Measurements from ENCODE around the gene CDC42. TPM values are rescaled to one million over a fixed set of nuclear protein-coding genes. Genes with fewer than 3 reads are reported as not detected.

Gene CDC42
- total RNA-seq, 1 experiment from 2014 or later, result 217 TPM

GRCh38 chr1:22123901-22124404 is 71.4 kb downstream of the CDC42 start:
- Histone ChIP-seq H3K4me3 (replicated peaks in 1 of 2; ENCODE audit: low read depth in 1 of 2, low read length in 2 of 2) (no peak overlapping the region), H3K9me3 (ENCODE audit: control insufficient read depth in 1 of 2, insufficient read depth in 1 of 2, low read depth in 1 of 2, low read length in 2 of 2) (no peaks in the 10 kb centered on the region), H3K4me2 (ENCODE audit: low read length) (no peak overlapping the region), H3K9me2 (ENCODE audit: insufficient read depth) (no peaks in the 10 kb centered on the region), H3K27me3 (ENCODE audit: insufficient read depth, low read length) (no peaks in the 10 kb centered on the region), H3K9ac (ENCODE audit: low read length) (no peak overlapping the region), H3K27ac (ENCODE audit: low read depth, low read length) (no peak overlapping the region), H2AFZ (ENCODE audit: low read depth, low read length, poor library complexity, severe bottlenecking) (no peak overlapping the region), H3K4me1 (ENCODE audit: control insufficient read depth in 1 of 2, insufficient read depth in 2 of 2, low read length in 2 of 2) (no peaks in the 10 kb centered on the region), H3K79me2 (ENCODE audit: insufficient read depth, low read length) (no peaks in the 10 kb centered on the region), H3K36me3 (ENCODE audit: control insufficient read depth in 1 of 2, insufficient read depth in 2 of 2, low read length in 2 of 2) (no peaks in the 10 kb centered on the region), H4K20me1 (ENCODE audit: insufficient read depth) (no peaks in the 10 kb centered on the region)
- TF ChIP-seq JUND (IDR thresholded peaks at IDR 0.05) (no peak), ZNF274 (IDR thresholded peaks at IDR 0.05; ENCODE audit: low read depth, low read length) (no peak), EZH2phosphoT487 (IDR thresholded peaks at IDR 0.05; ENCODE audit: borderline replicate concordance) (no peak), SRF (IDR thresholded peaks at IDR 0.05; ENCODE audit: low read depth) (no peak)
- no peak for DNase-seq (ENCODE audit: low read depth, low spot score)
- no peak for ATAC-seq
- BruUV-seq (replicated peaks), result no TSS peak
- ChIA-PET POLR2A (no interaction called here), CTCF (no interaction called here), RAD21 (ENCODE audit: low non-redundant PET in 1 of 2, low total read pairs in 2 of 2, uncharacterized antibody in 2 of 2, unreplicated experiment in 2 of 2) (no interaction called here)
- intact Hi-C loops (cut with micrococcal nuclease), result no loop called here

- Histone ChIP-seq H3K36me3 (ENCODE audit: control insufficient read depth in 1 of 2, insufficient read depth in 2 of 2, low read length in 2 of 2) (no peaks in the 10 kb centered on the region), H3K27me3 (ENCODE audit: insufficient read depth, low read length) (no peaks in the 10 kb centered on the region), H3K4me3 (replicated peaks in 1 of 2; ENCODE audit: low read depth in 1 of 2, low read length in 2 of 2) (no peak overlapping the region), H3K9me2 (ENCODE audit: insufficient read depth) (no peaks in the 10 kb centered on the region), H3K4me1 (ENCODE audit: control insufficient read depth in 1 of 2, insufficient read depth in 2 of 2, low read length in 2 of 2) (no peaks in the 10 kb centered on the region), H3K4me2 (ENCODE audit: low read length) (no peak overlapping the region), H3K79me2 (ENCODE audit: insufficient read depth, low read length) (no peaks in the 10 kb centered on the region), H3K9me3 (ENCODE audit: control insufficient read depth in 1 of 2, insufficient read depth in 1 of 2, low read depth in 1 of 2, low read length in 2 of 2) (no peaks in the 10 kb centered on the region), H3K9ac (ENCODE audit: low read length) (no peak overlapping the region), H3K27ac (ENCODE audit: low read depth, low read length) (no peak overlapping the region), H2AFZ (ENCODE audit: low read depth, low read length, poor library complexity, severe bottlenecking) (no peak overlapping the region), H4K20me1 (ENCODE audit: insufficient read depth) (no peaks in the 10 kb centered on the region)
- BruUV-seq (replicated peaks), result no TSS peak
- ChIA-PET CTCF (no interaction called here), RAD21 (ENCODE audit: low non-redundant PET in 1 of 2, low total read pairs in 2 of 2, uncharacterized antibody in 2 of 2, unreplicated experiment in 2 of 2) (no interaction called here), POLR2A (no interaction called here)
- DNase-seq (ENCODE audit: low read depth, low spot score), result no peak
- intact Hi-C loops (cut with micrococcal nuclease), result no loop called here
- TF ChIP-seq FOSL1 (IDR thresholded peaks at IDR 0.05; ENCODE audit: low read depth), result no peak
- no peak for TF ChIP-seq ELF1 (IDR thresholded peaks at IDR 0.05; ENCODE audit: borderline replicate concordance, low read depth)
- no peak for TF ChIP-seq SRF (IDR thresholded peaks at IDR 0.05; ENCODE audit: low read depth)
- TF ChIP-seq EZH2phosphoT487 (IDR thresholded peaks at IDR 0.05; ENCODE audit: borderline replicate concordance), result no peak
- no peak for TF ChIP-seq SP1 (IDR thresholded peaks at IDR 0.05; ENCODE audit: low read depth)
- no peak for TF ChIP-seq RAD21 (IDR thresholded peaks at IDR 0.05; ENCODE audit: low read depth)
- no peak for ATAC-seq
These were observed 72.2 kb downstream of the CDC42 start for GRCh38 chr1:22124592-22125229.
